Breast epithelium (tissue), 4 donors: ENCODE measurements around the gene FAM47B. TPM values are rescaled to one million over a fixed set of nuclear protein-coding genes. Genes with fewer than 3 reads are reported as not detected.

Source experiments
- DNase-seq, 2 donors: peaks; one replicate each; pipeline ENCODE4 v3.0.0-alpha.2; 2019; ENCODE audit warnings: low spot score in 2 of 2
- H3K27ac ChIP-seq, 2 donors: fragments of 200-600 bp; sonication (generic) in 1 of 2; one replicate each; pipeline ENCODE4 v1.5.1; 2016 to 2019; ENCODE audit warnings: mild to moderate bottlenecking in 1 of 2
- H3K27me3 ChIP-seq, 2 donors: fragments of 200-600 bp; sonication (generic) in 1 of 2; one replicate each; pipeline versions ENCODE4 v1.5.1 to v1.6.0; 2017 to 2019; ENCODE audit warnings: control low read depth in 1 of 2, mild to moderate bottlenecking in 1 of 2
- H3K36me3 ChIP-seq: fragments of 200-600 bp; one replicate; pipeline ENCODE4 v1.5.1; 2019
- H3K4me1 ChIP-seq, 2 donors: fragments of 200-600 bp; sonication (generic); one replicate each; pipeline ENCODE4 v1.5.1; 2016 to 2019; ENCODE audit warnings: control low read depth in 1 of 2
- H3K4me3 ChIP-seq, 3 donors: fragments of 200-600 bp; sonication (generic); 1 replicate in 2 of 3; 2 replicates in 1 of 3; pipeline ENCODE4 v1.5.1; 2016 to 2019; ENCODE audit warnings: mild to moderate bottlenecking in 3 of 3, moderate library complexity in 2 of 3
- H3K9me3 ChIP-seq, 2 donors: fragments of 200-600 bp; sonication (generic) in 1 of 2; one replicate each; pipeline ENCODE4 v1.5.1; 2016 to 2019; ENCODE audit warnings: control low read depth in 1 of 2
- CTCF ChIP-seq, 3 donors: fragments of 450-650 bp; IDR thresholded peaks; one replicate each; pipeline ENCODE4 v1.5.1; 2016 to 2017; ENCODE audit warnings: antibody characterized with exemption in 3 of 3, mild to moderate bottlenecking in 3 of 3, moderate library complexity in 3 of 3
- POLR2A ChIP-seq: fragments of 450-650 bp; IDR thresholded peaks from one replicate; pipeline ENCODE4 v1.6.1; 2016; ENCODE audit warnings: antibody characterized with exemption, mild to moderate bottlenecking, moderate library complexity
- POLR2AphosphoS5 ChIP-seq, 3 donors: sonication (generic); formaldehyde crosslinking; IDR thresholded peaks; one replicate each; pipeline ENCODE4 v1.6.1; 2017; ENCODE audit warnings: antibody characterized with exemption in 3 of 3
- intact Hi-C: fragments of 100-400 bp; cut with DNase I; formaldehyde crosslinking; loops from one replicate; pipeline ENCODE4 v1.15.1; 2023; ENCODE audit warnings: low total_unique reads
- total RNA-seq, 3 donors: library from RNA; depleted of rRNA; stranded (reverse); fragments of >200 nt; gene quantifications; one replicate each; pipeline ENCODE4 v1.1.0, GENCODE V29; 2016

The FAM47B gene
- total RNA-seq, result not detected

GRCh38 chrX:34942496-34942895 lies at the start of gene FAM47B:
FAM47B (plus strand) TSS chrX:34942796; CDS start chrX:34942832, 36 bp downstream.
- Histone ChIP-seq H3K27ac (no peak within 1 kb of the TSS), H3K27me3 (peaks cover 0 to 1% of the 10 kb centered on the region in 2 donors), H3K36me3 (no peaks in the 10 kb centered on the region), H3K4me1 (no peaks in the 10 kb centered on the region), H3K9me3 (no peaks in the 10 kb centered on the region), H3K4me3 (no peak within 1 kb of the TSS)
- no peak for DNase-seq
- no peak for TF ChIP-seq CTCF (IDR thresholded peaks at IDR 0.05)
- no peak for TF ChIP-seq POLR2A
- no peak for TF ChIP-seq POLR2AphosphoS5 (IDR thresholded peaks at IDR 0.05)
- intact Hi-C loops, result no loop called here

DNA sequence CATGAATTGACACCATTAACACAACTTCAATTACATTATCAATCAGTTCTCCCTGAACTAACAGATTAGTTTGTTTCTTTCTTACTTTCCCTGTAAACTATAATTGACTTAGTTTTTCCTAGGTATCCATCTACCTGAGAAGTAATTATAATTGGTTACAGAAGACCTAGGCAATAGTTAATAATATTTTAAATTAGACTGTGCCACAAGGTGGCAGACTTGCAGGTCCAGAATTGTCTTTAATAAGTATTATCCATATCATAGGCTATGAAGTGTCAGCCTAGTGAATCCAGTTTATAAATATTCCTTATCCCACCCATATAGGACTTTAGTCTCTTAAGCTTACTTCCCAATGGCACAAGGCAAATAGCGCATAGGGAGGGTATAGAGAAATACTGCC lies 48.9 kb upstream of the FAM47B start:
- H3K4me1 ChIP-seq, result no peaks in the 10 kb centered on the region
- peaks cover 0 to 2% of the 10 kb centered on the region in 2 donors for H3K9me3 ChIP-seq
- H3K27ac ChIP-seq, result no peak overlapping the region
- H3K36me3 ChIP-seq, result no peaks in the 10 kb centered on the region
- H3K4me3 ChIP-seq, result no peak overlapping the region
- peaks cover 0 to 13% of the 10 kb centered on the region in 2 donors for H3K27me3 ChIP-seq
- TF ChIP-seq POLR2AphosphoS5 (IDR thresholded peaks at IDR 0.05) (no peak), CTCF (IDR thresholded peaks at IDR 0.05) (no peak), POLR2A (no peak)
- DNase-seq, result no peak
- intact Hi-C loops, result no loop called here

DNA sequence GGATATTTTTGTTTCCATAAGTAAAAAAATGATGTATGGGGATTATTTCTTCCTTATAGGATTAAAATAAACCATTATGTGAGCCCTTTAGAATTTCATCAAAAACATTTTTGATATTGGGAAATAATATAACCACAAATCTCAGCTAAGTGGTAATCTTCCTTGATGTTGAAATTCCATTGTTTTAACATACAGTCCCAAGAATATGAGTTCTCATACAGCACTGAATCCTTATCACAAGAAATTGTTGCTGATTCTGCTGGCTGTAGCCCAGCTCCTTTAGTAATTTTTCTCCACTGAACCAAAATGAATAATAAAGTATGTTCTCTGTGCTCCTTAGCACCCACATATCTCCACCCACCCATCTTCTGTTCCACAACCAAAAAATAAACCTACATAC lies 41.9 kb upstream of the FAM47B start:
- intact Hi-C loops, result no loop called here
- DNase-seq, result no peak
- Histone ChIP-seq H3K4me1 (no peaks in the 10 kb centered on the region), H3K4me3 (no peak overlapping the region), H3K27me3 (peaks cover 0 to 11% of the 10 kb centered on the region in 2 donors), H3K9me3 (peaks cover 0 to 6% of the 10 kb centered on the region in 2 donors), H3K36me3 (no peaks in the 10 kb centered on the region), H3K27ac (no peak overlapping the region)
- TF ChIP-seq POLR2A (no peak), CTCF (IDR thresholded peaks at IDR 0.05) (no peak), POLR2AphosphoS5 (IDR thresholded peaks at IDR 0.05) (no peak)

GRCh38 chrX:34901761-34902160 lies 40.8 kb upstream of the FAM47B start:
- Histone ChIP-seq H3K4me1 (no peaks in the 10 kb centered on the region), H3K27ac (no peak overlapping the region), H3K4me3 (no peak overlapping the region), H3K36me3 (no peaks in the 10 kb centered on the region), H3K27me3 (peaks cover 0 to 11% of the 10 kb centered on the region in 2 donors), H3K9me3 (peaks cover 0 to 6% of the 10 kb centered on the region in 2 donors)
- intact Hi-C loops, result no loop called here
- TF ChIP-seq POLR2AphosphoS5 (IDR thresholded peaks at IDR 0.05), result no peak
- no peak for TF ChIP-seq CTCF (IDR thresholded peaks at IDR 0.05)
- no peak for TF ChIP-seq POLR2A
- no peak for DNase-seq

- intact Hi-C loops, result no loop called here
- TF ChIP-seq CTCF (IDR thresholded peaks at IDR 0.05) (no peak), POLR2AphosphoS5 (IDR thresholded peaks at IDR 0.05) (no peak), POLR2A (no peak)
- H3K27ac ChIP-seq, result no peak overlapping the region
- H3K4me3 ChIP-seq, result no peak overlapping the region
- peaks cover 0 to 6% of the 10 kb centered on the region in 2 donors for H3K9me3 ChIP-seq
- no peaks in the 10 kb centered on the region for H3K36me3 ChIP-seq
- H3K27me3 ChIP-seq, result peaks cover 0 to 11% of the 10 kb centered on the region in 2 donors
- no peak for DNase-seq
- no peaks in the 10 kb centered on the region for H3K4me1 ChIP-seq
These were observed 39.3 kb upstream of the FAM47B start for GRCh38 chrX:34903316-34903715.
